GM21723 (cell line): ENCODE results near the gene PHF21A.
"Not testable (repeated sequence)": the region's sequence is repeated elsewhere in the genome, so short reads cannot be mapped to it uniquely, and the experiment has no call there.

ENCODE experiments used
- ATAC-seq: cut with Tn5 transposase; IDR thresholded peaks from one replicate; pipeline ENCODE4 v1.9.1; 2021; ENCODE audit warnings: mild to moderate bottlenecking, moderate library complexity; ENCODE audit not compliant: unreplicated experiment

Gene PHF21A

DNA sequence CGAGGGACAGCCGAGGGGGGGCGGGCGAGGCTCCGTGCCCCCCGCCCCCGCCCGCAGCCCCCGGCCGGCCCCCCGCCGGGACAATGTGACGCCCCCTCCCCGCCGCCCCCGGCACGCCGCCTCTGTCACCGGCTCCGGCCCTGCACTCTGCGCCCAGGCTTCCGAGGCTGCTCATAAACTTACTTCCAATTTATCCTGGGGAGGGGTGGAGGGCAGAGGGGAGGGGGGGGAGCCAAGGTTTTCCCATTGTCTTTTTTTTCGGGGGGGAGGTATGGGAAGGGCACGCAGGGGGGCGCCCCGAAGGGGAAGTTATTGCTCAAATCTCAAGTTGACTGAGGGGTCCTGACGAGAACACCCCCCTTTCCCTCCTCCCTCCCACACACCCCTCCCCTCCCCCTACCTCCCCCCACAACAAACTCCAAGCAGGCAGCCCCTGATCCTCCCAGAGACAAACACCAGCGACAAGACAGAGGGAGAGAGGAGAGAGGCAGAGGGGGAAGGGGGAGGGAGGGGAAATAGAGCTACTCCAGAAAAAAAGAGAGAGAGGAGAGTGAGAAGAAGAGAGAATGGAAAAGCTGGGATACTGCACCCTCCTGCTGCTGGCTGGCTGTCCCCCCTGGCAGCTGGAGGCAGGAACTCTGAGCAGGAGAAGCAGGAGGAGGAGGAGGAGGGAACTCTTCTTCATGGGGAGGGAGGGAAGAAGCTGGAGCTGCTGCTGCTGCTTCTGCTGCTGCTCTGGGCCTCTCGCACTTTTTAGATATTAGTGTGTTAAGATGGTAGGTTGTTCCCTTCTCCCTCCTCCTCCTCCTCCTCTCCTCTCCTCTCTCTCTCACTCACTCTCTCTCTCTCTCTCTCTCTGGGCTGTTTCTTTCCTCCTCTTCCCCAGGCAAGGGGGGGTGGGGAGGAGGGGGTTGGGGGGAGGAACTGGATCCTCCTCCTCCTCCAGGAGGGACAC is 631 bp downstream of the PHF21A start:
- peak; percentile 12 for ATAC-seq

DNA sequence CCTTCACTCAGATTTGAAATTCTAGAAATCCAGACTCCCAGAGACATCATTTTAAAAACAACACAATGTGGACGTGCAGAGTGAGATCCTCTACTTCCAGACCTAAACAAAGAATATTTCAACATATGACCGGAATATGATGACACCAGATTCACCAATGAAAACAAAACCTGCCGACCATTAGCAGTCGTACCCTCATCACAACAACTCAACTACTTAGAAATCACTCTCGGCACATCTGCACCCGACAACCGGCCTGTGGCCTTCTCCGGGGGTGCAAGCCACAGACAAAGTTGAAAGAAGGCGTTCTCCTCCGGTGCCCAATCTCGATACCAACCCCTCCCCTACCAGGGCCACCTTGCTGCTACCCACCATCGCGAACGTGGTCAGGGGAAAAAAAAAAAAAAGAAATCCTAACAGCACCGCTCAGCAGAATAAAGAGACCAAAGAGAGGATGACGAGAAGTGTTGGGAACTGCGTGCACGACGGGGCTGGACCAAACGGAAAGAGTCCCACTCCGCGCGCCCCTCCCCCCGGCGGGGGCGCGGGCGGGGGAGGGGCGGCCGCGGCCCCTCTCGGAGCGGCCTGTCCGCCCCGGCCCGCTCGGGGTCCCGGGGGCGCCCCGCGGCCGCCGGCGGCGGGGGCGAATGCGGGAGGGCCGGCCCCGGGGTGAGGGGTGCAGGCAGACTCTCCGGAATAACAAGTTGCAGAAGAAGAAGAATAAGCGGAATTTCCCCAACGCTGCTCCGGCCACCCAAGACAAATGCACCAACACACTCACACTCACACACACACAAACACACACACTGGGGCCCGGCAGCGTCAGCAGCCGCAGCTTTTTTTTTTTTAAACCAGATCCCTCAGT is 1.7 kb downstream of the PHF21A start:
- peak; percentile 25 for ATAC-seq

DNA sequence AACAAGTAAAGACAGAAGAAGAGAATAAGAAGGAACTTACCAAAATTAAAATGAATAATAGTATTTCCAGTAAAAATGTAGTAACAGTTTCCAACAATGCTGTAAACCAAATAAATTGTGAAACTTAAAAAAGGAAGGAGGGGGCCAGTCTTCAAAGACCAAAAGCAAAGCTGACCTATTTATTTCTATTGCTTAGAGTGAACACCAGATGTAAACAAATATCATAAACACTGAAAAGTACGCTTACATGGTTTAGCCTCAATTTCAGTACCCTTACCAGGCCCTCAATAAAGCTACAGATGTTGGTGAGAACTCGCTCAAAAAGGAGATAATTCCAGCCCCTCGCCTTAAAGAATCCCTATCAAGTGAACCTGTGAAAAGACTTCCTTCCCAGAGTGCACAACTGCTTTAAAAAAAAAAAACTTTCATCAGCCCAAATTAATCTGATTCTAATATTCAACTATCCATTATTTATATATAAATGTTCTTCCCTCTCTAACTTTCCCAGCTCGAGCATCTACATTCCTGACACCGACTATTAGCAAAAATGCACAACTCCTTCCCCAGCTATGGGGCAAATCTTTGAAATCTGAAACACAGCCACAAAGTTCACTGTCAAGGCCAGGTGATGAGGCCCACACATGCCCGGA is 2.4 kb downstream of the PHF21A start:
- no peak for ATAC-seq

DNA sequence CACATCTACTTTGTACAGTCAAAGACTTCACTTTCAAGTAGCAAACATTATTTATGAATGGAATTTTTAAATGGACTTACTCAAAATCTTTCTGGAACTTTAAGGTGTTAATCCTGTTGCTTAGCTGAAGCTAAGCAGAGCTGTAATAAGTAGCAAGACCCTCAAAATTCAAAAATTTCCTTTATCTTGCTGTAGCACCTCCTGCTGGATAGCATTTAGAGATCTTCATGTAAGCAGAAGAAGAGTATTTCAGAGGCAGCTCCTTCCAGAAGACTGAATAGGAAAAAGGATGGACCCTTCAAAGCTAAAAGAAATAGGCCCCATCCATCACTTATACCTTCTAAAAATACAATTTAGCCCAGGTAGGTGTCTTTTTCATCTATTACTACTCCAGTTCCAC is 3.4 kb downstream of the PHF21A start:
- no peak for ATAC-seq

DNA sequence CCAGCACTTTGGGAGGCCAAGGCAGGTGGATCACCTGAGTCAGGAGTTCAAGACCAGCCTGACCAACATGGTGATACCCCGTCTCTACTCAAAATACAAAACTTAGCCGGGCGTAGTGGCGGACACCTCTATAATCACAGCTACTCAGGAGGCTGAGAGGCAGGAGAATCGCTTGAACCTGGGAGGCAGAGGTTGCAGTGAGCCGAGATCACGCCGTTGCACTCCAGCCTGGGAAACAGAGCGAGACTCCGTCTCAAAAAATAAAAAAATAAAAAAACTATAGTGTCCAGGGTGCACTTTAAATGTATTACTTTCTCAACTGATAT is 4.6 kb downstream of the PHF21A start:
- not testable (repeated sequence) for ATAC-seq

DNA sequence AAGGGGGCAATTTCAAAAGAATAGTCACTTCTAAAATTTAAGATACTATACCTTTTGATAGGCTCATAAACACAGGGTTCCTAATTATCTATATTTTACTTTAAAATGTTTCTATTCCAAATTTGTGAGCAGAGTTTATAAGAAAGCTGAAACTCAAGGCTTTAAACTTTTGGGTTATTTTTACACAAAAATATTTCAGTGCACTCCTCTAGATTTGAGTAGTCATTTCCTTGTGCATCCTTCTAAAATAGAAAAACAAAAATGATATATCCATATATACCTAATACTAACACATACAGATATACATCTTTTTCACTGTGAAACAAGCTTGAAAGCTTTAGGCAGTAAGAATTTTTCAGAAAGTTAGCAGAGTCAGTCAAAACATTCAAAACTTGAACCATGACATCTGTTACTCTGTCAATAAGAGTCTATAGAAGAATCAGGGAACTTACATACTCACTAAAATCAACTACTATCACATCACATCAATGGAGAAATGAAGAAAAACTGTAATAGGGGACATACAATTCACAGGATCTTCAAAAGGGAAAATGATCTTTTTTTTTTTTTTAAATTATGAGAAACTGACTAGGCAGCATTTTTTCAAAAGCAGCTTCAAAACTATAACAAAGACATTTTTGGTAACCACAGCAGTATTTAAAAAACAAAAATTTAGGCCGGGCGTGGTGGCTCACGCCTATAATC is 5.1 kb downstream of the PHF21A start:
- no peak for ATAC-seq

DNA sequence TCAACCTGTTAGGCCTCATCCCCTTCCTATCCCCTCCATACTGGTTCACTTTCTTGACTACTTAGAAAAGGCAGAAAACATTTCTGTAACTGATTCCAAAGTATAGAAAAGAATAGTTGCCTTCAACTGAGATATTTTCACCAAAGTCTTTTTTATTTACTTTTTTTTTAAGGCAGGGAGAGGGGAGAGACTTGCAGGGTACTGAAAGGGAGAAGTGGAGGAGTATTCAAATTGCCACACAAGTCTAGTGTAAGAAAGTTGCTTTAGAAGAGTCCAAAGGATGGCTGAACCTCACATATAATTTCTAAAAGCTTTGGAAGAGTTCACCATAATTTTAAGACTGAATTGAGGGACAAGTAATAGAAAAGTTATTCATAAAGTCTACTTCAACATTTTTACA is 6.3 kb downstream of the PHF21A start:
- ATAC-seq = no peak

DNA sequence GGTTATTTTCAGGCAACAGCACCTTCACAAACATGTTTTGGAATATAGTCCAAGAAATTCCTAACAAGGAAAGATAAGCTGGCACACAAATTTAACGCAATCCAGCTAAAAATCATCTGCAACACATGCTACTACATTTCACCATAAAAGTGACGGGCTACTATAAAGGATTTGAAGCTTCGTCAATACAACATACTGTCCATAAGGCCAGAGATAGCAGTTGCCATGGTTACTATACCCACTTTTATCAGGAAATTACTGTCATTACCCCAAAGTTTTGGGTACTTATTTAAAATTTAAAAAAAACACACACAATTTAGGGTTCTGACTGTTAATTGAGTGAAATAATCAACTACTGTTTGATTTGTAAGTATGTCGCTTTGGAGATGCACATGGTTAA is 6.9 kb downstream of the PHF21A start:
- no peak for ATAC-seq

DNA sequence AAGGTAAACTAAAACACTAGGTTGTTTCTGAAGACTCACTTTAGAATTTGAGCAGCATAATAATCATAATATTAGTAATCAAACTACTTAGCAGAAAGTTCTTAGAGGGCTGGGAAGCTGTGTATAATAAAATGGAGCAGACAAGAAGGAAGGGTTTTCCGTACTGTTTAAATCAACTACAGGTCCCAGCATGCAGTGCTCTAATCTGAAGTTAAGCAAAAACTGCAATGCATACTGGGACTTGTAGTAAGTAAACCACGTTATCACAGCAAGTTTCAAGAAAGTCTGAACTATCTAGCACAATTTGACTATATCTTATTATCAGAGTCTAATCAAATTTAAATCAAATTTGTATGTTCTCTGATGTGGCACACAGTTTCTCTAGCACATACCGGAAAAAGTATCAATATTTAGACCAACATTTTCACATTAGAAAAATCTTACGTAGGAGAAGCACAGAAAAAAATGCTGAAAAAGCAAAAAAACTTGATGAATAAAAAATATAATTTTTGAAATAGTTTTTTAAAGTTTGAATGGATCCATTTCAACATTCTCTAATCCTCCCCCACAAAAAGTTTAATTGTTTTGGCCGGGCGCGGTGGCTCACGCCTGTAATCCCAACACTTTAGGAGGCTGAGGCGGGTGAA is 8.2 kb downstream of the PHF21A start:
- ATAC-seq = peak; percentile 57

DNA sequence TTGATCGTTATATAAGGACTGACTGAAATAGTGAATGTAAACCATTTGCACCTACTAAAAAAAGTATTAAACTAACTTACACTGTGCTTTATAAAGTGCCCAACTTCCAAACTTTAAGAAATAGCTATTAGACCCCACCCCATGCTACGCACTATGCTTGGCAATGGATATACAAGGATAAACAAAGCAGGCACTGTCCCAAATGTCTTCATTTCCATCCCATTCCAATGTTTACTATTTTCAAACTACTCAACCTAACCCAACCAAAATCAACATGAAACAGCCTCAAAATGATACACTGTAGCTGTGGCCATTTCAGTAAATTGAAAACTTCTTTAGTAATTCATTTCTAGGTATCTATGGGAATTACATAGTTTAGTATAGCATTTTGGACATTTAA is 12.5 kb downstream of the PHF21A start:
- no peak for ATAC-seq

DNA sequence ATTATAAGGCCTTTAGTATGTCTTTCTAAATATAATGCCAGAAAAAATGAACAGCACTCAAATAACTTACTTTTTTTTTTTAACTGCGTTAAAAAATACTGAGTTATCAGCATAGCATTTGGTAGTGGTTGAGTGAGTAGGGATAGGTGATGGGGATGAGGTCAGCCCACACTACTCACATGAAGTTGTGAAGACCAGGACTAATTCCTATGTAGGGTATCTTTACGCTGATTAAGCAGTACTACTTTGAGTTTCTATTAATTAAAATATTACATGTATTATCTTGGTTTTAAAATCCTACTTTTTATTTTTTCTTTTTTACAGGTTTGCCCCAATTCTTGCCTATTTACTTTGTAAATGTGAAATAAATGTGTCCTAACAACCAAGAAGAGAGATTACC is 13.5 kb downstream of the PHF21A start:
- ATAC-seq = no peak

DNA sequence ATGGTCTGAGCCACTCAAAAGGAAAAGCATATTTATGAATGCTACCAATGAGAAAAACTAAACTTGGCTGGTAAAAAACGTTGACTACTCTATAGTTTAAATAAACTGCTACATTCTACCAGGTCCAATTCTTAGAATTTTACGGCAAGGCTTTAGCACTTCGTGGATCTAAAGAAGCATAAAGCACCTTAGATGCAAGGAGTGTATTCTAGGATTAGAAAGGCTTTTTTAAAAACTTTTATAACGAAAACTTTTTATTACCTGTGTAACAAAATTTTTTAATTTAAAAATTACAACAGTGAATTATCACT is 13.9 kb downstream of the PHF21A start:
- ATAC-seq = no peak

DNA sequence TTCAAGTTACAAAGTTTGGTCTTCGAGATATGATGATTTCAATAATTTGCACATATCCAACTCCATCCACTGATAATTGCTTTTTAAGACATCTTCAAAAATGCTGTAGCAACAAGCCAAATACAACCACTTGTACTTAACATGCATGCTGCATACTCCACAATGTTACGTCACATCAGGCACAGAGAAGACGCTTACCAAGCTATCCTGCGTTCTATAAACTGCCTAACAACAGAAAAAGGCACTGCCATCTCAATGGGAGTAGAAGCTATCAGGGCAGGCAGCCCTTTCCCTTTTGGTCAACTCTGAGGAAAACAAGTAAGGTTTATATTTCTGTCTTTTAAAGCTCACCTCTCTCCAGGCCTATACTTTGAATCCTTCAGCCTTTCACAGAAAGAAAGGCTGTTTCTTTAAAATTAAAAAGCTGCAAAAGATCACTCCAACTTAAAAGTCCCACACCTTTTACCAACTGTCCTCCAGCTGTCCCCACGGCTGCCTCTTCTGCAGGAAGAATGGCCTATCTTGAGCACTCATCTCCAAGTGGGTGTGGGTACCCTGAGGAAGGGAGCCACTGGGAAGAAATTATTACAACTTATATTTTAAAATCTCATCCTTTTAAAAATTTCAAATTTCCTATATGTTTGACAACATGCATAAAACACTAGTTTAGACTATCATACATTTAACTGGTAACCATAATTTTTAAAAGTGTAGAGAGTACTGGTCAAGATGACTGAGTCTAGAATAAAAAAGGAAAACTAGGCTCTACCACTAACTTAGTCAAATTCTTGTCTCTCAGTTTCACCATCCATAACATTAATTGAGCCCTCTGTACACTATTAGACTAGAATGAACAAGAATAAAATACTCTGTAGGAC is 14.5 kb downstream of the PHF21A start:
- no peak for ATAC-seq

DNA sequence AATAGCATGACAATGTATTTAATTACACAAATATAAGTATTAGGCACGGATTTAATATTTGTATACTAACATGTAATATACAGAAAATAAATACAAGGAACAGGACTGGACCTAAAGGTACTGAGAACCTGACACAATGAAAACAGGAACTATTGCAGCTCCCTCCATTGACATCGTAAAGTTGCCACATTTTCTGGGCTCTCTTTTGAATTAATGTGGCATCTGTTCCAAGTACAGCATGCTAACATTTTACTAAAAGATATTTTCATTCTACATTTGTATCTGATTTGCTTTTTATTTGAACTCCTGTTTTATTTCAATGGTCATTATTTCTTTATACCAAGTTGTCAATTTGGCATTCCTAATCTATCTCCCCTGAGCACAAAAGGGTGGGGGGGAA is 15.3 kb downstream of the PHF21A start:
- no peak for ATAC-seq

DNA sequence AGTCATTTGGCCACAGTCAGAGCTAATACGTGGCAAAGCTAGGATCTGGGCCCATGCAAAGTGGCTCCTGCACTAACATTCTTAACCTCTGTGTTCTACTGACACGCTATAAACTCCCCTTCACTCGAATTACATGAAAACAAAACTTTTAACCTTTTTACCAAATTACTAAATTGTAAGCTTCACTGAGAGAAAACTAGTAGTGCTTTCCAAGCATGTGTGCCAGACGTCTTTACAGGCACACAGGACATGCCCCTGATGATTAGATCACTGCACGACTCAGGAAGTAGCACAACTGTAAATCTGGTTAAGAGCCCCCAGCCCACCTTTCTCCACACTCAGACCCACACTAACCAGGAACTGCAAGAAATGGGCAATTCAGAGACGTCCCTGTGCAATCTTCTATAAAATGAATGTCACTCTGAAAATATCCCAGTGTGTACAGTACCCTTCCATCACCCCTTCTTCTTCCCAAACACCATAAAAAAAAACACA is 16.1 kb downstream of the PHF21A start:
- ATAC-seq = no peak

DNA sequence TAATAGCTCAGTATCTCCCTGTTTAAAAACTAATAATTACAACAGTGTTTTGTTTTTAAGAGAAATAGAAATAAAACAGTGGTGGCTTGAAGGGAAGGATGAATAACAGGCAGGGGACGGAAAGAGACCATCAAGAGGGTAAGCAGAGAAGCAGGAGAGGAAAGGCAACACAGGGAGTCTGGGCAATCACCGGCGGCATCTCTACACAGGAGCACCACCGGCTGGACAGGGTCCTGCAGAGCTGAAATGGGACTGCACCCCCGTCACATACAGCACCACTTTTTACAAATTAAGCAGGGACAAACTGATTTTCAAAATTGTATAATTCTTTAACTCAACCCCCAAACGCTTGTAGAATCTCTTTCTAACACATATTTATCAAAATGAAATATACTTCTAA is 18.4 kb downstream of the PHF21A start:
- no peak for ATAC-seq

DNA sequence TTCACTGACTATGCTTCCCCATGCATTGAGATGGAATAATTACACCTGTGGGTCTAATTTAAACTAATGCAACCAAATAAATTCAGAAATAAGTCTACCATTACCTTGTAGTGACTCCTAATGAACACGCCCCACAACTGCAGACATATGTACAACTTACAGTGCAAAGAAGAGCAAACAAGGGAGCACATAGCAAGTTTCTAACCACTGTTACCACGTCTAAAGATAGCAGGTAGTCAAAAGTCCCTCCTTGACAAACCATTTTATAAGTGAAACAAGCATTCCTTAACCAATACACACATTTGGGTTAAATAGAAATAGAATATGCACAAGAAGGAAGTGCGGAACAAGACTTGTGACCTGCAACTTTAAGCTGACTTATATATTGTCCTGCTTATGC is 20.6 kb downstream of the PHF21A start:
- ATAC-seq = peak; percentile 79

DNA sequence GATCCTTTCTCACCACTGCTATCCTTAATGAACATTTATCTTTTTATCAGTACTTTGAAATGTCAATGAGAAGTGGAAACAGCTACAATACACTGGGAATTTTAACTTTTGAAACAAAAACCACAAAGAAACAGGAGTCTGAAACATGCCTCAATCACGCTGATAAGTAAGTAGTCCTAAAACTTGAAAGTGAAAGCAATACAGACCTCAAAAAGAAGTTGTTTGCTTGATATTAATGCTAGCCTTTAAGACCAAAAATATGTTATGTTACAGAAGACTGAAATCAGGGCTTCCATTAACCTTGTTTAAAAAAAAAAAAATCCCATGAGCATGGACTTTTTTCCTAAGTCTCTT is 21.3 kb downstream of the PHF21A start:
- ATAC-seq = peak; percentile 55

DNA sequence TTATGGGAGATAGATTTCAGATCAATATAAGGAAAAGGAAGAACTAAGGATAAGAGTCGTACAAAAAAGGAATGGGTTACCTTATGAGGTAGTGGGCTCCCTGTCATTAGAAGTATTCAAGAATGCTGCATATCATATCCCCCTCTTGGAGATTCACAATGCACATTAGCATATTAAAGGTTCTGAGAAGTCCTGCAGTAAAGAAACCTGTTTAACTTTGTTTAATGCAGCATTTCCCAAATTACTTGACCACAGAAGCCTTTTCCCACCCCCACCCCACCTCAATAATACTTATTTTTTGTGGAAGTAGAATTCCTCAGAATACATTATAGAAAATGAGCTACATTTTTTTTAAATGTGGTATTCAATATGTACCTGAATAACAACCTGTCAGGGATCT is 30.9 kb downstream of the PHF21A start:
- no peak for ATAC-seq

DNA sequence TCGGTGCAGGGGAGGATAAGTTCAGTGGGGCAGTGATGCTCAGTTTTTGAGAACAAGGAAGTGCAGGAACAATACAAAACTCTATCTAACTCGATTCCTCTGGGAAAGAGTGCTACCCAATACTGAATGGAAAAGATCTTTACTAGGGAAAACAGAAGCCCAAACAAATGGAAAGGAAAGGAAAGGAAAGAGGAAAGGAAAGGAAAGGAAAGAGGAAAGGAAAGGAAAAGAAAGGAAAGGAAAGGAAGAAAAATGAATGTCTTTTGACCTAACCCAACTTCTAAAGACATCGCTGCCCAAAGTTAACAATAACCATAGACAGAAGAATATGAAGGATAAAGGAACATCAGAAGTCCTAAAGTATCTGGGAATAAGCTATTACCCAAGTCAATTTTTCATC is 41.6 kb downstream of the PHF21A start:
- ATAC-seq = no peak
